Hepatocyte (in vitro differentiated cells): ENCODE data around the gene MAD1L1.

ENCODE experiments used
- EZH2 ChIP-seq: fragments of 200-600 bp; sonication (generic); IDR thresholded peaks from 2 replicates; pipeline ENCODE4 v1.6.1; 2016; ENCODE audit warnings: antibody characterized with exemption, mild to moderate bottlenecking, borderline replicate concordance
- TF ChIP-seq, protein P1 (sequence below): fragments of 200-600 bp; sonication (generic); IDR thresholded peaks from 2 replicates; pipeline ENCODE4 v1.5.1; 2016; ENCODE audit warnings: antibody characterized with exemption, mild to moderate bottlenecking; ENCODE audit not compliant: poor library complexity

DNA sequence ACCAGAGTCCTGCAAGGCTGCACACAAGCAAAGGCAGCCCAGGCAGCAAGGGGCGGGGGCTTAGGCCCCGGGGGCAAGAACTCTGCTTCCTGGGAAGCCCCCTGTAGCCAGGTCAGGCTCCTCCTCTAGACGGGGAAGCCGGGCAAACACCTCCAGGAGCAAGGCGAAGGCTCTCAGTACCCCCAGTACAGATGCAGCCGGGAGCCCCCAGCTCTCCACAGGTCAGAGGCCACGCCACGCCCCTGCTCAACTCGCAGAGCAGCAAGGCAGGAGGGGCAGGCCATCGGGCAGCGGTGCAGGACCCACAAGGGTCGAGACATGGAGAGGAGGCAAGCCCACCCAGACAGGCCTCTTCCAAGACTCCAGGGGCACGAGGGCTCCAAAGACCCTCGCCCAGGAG, 108.8 kb downstream of the MAD1L1 start:
- TF ChIP-seq, protein P1, sequence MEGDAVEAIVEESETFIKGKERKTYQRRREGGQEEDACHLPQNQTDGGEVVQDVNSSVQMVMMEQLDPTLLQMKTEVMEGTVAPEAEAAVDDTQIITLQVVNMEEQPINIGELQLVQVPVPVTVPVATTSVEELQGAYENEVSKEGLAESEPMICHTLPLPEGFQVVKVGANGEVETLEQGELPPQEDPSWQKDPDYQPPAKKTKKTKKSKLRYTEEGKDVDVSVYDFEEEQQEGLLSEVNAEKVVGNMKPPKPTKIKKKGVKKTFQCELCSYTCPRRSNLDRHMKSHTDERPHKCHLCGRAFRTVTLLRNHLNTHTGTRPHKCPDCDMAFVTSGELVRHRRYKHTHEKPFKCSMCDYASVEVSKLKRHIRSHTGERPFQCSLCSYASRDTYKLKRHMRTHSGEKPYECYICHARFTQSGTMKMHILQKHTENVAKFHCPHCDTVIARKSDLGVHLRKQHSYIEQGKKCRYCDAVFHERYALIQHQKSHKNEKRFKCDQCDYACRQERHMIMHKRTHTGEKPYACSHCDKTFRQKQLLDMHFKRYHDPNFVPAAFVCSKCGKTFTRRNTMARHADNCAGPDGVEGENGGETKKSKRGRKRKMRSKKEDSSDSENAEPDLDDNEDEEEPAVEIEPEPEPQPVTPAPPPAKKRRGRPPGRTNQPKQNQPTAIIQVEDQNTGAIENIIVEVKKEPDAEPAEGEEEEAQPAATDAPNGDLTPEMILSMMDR: no peak
- no peak for TF ChIP-seq EZH2
